Cardiac muscle cell (in vitro differentiated cells and primary cell): ENCODE results near the gene ARNT2. TPM values are rescaled to one million over a fixed set of nuclear protein-coding genes. Genes with fewer than 3 reads are reported as not detected.
A peak's percentile ranks its signal among the peaks of the same experiment; 100 is the strongest.

Experiments used
- DNase-seq, 2 donors: peaks; one replicate each; pipeline versions ENCODE4 v3.0.0 to v3.0.0-alpha.2; 2010 to 2017; ENCODE audit warnings: low read depth in 1 of 2, low spot score in 1 of 2
- H3K27ac ChIP-seq: fragments of 200-600 bp; sonication (generic); 2 replicates; pipeline ENCODE4 v1.5.1; 2016
- H3K27me3 ChIP-seq: fragments of 200-600 bp; sonication (generic); 2 replicates; pipeline ENCODE4 v1.6.0; 2016; ENCODE audit warnings: control low read depth
- H3K36me3 ChIP-seq: fragments of 200-600 bp; sonication (generic); 2 replicates; pipeline ENCODE4 v1.5.1; 2016; ENCODE audit warnings: control low read depth
- H3K4me1 ChIP-seq: fragments of 200-600 bp; sonication (generic); 2 replicates; pipeline ENCODE4 v1.8.1; 2017; ENCODE audit warnings: low read depth, mild to moderate bottlenecking, mixed run types
- H3K4me3 ChIP-seq: fragments of 200-600 bp; sonication (generic); 2 replicates; pipeline ENCODE4 v1.5.1; 2016; ENCODE audit warnings: mild to moderate bottlenecking
- H3K9me3 ChIP-seq: fragments of 200-600 bp; sonication (generic); 2 replicates; pipeline ENCODE4 v1.5.1; 2017; ENCODE audit warnings: low read depth, mild to moderate bottlenecking, control low read depth
- polyA plus RNA-seq: library from polyadenylated mRNA; unstranded; fragments of >200 nt; fragmentation: Nextera tagmentation; extraction: Ambion mirVana; gene quantifications from 2 replicates; pipeline ENCODE4 v1.2.1, GENCODE V29; 2016
- total RNA-seq: library from RNA; depleted of rRNA; stranded (reverse); fragments of >200 nt; gene quantifications from 2 replicates; pipeline ENCODE4 v1.2.3, GENCODE V29; 2016
- TF ChIP-seq, protein P1 (sequence below): IDR thresholded peaks from 2 replicates; pipeline ENCODE4 v1.5.1; 2012; ENCODE audit warnings: low read depth, mild to moderate bottlenecking, low read length

ARNT2 gene
- total and polyA plus RNA-seq, 2 experiments from 2014 or later, result 3.8 to 4.4 TPM

DNA sequence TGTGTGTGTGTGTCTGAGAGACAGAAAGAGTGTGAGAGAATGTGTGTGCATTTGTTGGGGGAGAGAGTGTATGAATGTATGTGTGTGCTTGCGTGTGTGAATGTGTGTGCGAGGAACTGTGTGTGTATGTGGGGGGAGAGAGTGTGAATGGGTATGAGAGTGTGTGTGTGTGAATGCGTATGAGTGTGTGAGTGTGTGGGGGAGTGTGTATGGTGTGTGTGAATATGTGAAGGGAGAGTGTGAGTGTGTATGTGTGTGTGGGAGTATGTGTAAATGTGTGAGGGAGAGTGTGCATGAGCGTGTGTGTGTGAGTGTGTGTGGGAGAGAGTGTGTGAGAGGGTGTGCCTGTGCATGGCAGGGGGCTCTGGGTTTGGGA lies 211.2 kb downstream of the ARNT2 start:
- H3K27me3 ChIP-seq, result no peaks in the 10 kb centered on the region

DNA sequence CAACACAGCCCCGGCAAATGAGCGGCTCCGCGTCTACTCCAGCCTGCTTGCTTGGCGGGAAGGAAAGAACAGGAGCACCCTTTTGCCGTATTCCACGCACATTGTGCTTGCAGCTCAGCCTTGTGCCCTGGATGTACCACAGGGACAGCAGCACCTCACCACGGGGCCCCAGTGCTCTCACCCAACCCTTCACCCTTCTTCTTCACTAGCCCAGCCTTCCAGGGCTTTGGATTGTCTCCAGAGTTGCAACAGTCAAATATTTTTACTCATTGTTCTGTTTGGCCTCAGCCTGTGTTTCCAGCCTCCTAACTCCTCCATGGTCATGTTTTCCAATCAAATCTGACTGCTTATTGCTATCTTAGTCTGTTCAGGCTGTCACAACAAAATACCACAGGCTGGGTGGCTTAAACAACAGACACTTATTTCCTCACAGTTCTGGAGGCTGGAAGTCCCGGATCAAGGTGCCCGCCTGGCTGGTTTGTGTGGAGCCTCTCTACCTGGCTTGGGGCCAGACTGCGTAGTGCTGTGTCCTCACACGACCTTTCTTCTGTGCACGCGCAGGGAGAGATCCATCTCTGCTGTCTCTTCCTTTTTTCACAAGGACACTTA lies 211.7 kb downstream of the ARNT2 start:
- H3K4me1 ChIP-seq, result peaks cover 7% of the 10 kb centered on the region
- peak in 1 of 2 donors; percentile 98 for DNase-seq
- no peaks in the 10 kb centered on the region for H3K27me3 ChIP-seq
- H3K4me3 ChIP-seq, result no peak overlapping the region
- H3K27ac ChIP-seq, result no peak overlapping the region
- TF ChIP-seq, protein P1, sequence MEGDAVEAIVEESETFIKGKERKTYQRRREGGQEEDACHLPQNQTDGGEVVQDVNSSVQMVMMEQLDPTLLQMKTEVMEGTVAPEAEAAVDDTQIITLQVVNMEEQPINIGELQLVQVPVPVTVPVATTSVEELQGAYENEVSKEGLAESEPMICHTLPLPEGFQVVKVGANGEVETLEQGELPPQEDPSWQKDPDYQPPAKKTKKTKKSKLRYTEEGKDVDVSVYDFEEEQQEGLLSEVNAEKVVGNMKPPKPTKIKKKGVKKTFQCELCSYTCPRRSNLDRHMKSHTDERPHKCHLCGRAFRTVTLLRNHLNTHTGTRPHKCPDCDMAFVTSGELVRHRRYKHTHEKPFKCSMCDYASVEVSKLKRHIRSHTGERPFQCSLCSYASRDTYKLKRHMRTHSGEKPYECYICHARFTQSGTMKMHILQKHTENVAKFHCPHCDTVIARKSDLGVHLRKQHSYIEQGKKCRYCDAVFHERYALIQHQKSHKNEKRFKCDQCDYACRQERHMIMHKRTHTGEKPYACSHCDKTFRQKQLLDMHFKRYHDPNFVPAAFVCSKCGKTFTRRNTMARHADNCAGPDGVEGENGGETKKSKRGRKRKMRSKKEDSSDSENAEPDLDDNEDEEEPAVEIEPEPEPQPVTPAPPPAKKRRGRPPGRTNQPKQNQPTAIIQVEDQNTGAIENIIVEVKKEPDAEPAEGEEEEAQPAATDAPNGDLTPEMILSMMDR, result no peak
- no peaks in the 10 kb centered on the region for H3K36me3 ChIP-seq
- H3K9me3 ChIP-seq, result no peaks in the 10 kb centered on the region

More for the DNA sequence above, 211.2 kb downstream of the ARNT2 start:
- TF ChIP-seq, protein P1, result no peak
- H3K4me3 ChIP-seq, result no peak overlapping the region
- no peaks in the 10 kb centered on the region for H3K9me3 ChIP-seq
- H3K27ac ChIP-seq, result no peak overlapping the region
- no peak for DNase-seq
- H3K36me3 ChIP-seq, result no peaks in the 10 kb centered on the region
- peaks cover 7% of the 10 kb centered on the region for H3K4me1 ChIP-seq

DNA sequence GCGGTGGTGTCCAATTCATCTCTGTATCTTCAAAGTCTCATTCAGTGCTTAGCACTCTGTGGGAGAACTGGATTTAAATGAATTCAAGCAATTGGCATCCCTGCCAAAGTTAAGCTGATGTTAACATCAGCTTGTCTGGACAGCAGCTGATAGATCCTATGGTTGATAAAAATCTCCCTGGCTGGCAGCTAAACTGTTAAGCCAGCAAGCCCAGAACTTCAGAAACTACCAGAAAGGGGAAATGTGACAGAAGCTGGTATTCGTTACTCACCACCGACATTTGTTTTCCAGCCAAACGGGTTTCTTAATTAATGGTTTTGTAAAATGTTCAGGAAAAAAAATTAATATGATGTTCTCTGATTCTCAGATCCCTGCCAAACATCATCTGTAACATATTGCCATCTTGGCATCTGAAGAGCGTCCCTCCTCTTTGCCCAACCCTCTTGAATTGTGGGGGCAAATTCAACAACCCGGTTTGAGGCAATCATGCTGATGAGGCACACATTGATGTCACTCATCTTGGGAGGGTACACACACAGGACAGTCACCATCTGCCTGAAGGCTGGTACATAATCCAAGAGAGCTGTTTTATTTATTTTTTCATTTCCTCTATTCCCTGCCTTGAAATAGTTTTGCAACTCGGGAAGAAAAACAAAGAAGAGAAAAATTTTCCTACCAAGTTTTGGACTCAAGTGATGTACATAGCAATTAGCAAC lies 214.7 kb downstream of the ARNT2 start:
- no peaks in the 10 kb centered on the region for H3K36me3 ChIP-seq
- no peak overlapping the region for H3K27ac ChIP-seq
- TF ChIP-seq, protein P1, result no peak
- no peaks in the 10 kb centered on the region for H3K27me3 ChIP-seq
- DNase-seq, result no peak
- H3K4me1 ChIP-seq, result peaks cover 7% of the 10 kb centered on the region
- no peaks in the 10 kb centered on the region for H3K9me3 ChIP-seq
- no peak overlapping the region for H3K4me3 ChIP-seq

DNA sequence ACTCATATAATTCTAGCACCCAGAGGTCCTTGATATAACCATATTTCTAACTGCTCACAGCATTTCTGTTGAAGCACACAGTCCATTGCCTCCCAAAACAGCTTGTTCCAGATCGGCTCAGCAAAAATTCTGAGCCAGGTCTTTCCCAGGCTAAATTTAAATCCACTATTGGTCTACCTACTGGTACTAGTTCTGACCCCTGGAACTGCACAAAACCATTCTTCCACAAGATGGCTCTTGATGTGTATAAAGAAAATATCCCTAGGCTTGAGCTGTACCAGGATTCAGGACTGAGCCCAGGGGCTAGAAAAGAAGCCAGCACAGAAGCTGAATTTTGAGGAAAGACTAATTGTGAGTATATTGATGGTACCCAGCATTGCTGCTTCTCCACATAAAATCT lies 215.5 kb downstream of the ARNT2 start:
- no peaks in the 10 kb centered on the region for H3K36me3 ChIP-seq
- no peaks in the 10 kb centered on the region for H3K27me3 ChIP-seq
- no peak overlapping the region for H3K4me3 ChIP-seq
- no peak overlapping the region for H3K27ac ChIP-seq
- DNase-seq, result peak in 1 of 2 donors; percentile 65
- H3K4me1 ChIP-seq, result no peaks in the 10 kb centered on the region
- TF ChIP-seq, protein P1, result peak; percentile 42
- no peaks in the 10 kb centered on the region for H3K9me3 ChIP-seq

DNA sequence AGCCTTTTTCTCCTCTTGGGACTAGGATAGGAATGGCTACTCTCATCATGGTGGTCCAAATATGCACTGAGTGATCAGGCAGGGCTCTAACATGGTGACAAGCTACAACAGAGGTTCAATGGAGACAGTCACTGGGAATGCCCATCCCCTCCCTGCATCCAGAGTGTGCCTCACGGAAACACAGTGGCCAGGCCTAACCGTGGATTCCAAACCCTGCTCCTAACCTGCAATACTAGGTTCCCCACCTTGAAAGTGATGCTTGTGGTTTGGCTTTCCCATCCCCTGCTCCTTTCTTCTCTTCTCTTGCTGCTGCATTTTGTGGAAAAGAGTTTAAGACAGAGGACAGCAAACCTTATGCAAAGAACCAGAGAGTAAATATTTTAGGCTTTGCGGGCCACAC lies 216.0 kb downstream of the ARNT2 start:
- H3K4me1 ChIP-seq, result no peaks in the 10 kb centered on the region
- H3K27me3 ChIP-seq, result no peaks in the 10 kb centered on the region
- H3K4me3 ChIP-seq, result no peak overlapping the region
- TF ChIP-seq, protein P1, result no peak
- no peak overlapping the region for H3K27ac ChIP-seq
- H3K9me3 ChIP-seq, result no peaks in the 10 kb centered on the region
- H3K36me3 ChIP-seq, result no peaks in the 10 kb centered on the region
- DNase-seq, result no peak
